ENCODE measurements around the gene NEAT1.
"Not testable (repeated sequence)": the region's sequence is repeated elsewhere in the genome, so short reads cannot be mapped to it uniquely, and the experiment has no call there.

Gene NEAT1

DNA sequence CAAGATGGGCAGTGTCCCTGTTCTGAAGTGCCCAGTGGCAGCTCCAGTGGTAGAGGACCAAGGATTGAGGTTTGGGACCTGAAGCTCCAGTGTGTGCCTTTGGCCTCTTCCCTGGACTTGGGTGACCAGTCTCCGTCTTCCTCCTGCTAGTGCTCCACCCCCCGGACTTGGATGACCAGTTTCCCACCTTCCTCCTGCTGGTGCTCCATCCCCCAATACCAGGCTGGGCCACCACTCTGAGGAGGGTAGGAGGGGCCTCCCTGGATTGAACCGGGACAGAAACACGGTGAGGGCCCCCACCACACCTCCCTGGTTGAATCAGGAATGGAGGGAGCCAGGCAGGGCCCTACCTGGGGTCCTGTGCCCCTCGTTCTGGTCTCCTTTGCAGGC is 10.9 kb upstream of the NEAT1 start:
- DNase-seq, result no peak

- DNase-seq, result no peak
These were observed 10.1 kb upstream of the NEAT1 start for GRCh38 chr11:65412271-65413076.

DNA sequence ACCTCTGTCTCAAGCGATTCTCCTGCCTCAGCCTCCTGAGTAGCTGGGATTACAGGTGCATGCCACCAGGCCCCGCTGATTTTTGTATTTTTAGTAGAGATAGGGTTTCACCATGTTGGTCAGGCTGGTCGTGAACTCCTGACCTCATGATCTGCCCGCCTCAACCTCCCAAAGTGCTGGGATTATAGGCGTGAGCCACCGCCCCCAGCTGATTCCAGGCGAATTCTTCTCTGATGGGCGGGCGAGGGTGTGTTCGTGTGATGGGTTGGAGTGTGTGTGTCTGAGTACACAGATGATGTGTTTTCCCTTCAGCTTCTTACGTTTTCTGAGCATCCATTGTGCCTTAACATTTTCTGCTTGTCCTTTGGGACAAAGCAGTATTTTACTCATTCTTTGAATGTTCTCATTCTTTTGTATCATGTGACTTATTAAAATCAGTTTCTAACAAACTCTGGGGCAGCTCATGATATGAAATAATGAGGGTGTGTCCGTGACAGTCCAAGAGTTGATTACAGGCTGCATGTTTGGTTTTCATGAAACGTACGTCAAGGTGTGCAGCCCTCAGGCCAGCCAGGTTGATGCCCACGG is 9.4 kb upstream of the NEAT1 start:
- DNase-seq, result not testable (repeated sequence)

DNA sequence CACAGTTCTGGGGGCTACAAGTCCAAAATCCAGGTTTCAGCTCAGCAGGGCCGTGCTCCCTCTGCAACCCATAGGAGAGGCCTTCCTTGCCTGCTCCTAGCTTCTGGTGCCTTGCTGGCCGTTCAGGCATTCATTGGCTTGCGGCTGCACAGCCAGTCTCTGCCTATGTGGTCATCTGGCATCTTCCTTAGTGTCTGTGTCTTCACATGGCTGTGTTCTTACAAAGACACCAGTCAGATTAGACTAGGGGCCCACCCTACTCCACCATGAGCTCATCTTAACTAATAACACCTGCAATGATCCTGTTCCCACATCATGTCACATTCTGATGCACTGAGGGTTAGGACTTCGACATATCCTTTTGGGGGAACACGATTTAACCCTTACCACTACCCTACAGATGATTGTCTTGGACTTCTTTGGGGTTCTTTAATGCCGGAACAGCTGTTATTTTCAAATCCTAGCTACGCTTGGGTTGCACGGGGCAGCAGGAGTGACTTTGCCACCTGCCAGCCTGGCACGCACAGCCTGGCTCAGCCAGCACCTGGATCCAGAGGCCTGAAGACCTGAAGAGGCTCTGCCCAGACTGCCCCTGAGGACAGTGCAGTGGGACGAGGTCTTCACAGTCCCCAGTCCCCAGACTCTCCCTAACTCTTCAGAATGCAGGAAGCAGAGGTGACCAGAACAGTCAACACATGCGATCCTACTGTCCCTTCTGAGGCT is 7.7 kb upstream of the NEAT1 start:
- DNase-seq, result no peak

DNA sequence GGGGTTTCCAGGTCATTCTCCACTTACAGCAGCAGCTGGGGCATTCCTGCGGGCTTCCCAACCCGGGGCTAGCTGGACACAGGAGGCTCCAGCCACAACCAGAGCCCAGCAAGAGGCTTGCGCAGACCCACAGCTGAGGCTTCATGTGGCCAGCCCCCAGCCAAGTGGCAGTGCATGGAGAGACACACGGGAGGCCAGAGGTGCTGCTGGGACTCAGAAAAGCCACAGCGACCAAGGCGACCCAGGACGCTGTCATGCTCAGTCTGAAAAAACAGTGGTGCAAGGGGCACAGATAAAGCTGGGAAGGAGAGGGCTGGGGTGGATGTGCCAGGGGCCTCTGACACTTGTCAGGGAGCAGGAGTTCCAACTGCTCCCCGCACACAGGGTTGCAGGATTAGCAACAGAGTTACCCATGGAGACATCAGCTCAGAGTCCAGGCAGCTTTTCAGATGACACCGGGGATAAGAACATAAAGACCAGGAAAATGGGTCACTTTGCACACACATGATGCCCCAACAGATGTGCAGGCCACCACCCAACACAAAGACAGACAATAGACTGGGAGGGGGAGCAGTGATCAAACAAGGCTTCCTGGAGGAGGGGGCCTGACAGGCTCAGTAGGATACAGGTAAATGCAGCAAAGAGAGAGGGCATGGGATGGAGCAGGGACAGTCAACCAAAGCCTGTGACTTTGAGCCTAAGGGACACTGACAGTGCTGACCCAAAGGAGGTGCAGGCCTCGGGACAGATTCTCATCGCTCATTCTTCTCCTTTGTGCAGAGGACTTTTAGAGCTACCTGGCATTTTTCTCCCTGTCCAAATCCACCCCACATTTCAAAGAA is 6.9 kb upstream of the NEAT1 start:
- no peak for DNase-seq

GRCh38 chr11:65416341-65416824 is 6.2 kb upstream of the NEAT1 start:
- DNase-seq, result peak; percentile 68 to 80

DNA sequence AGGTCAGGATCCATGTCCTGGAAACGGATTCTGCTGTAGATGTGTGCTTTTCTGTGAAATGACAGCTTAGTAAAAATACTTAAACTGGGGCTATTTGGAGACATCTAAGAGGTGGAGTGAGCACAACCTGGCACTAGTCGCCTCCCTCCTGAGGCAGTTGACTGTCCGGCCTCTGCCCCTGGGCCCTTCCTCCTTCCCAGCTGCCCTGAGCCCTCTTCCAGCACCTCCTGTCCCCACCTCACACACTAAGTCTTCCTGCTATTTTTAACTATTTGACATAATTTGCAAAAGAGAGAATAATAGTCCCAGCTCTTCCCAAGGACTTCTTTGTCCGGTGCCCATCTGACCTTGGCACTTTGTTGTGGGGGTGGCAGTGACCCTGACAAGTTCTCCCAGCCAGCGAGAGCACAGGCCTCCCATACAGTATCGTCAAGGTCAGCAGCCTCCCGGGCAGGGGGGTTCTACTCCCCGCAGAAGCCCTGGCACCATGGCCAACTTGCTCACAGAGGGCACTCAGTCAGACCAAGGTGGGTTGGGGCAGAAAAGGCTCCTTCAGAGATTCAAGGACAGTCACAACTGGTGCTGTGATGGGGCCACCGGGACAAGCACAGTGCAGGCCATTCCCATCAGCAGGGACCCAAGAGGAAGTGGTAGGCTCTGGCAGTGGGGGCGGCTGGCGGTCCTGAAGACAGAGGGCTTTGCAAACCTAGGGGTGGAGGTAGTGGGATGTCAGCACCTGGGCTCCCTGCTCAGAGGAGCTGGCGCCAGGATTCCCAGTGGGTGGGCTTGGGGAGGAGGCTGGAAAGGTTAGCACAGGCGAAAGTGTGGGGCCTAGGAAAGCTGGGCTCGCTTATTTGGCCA is 5.5 kb upstream of the NEAT1 start:
- DNase-seq, result peak in 1 of 2 donors; percentile 37

DNA sequence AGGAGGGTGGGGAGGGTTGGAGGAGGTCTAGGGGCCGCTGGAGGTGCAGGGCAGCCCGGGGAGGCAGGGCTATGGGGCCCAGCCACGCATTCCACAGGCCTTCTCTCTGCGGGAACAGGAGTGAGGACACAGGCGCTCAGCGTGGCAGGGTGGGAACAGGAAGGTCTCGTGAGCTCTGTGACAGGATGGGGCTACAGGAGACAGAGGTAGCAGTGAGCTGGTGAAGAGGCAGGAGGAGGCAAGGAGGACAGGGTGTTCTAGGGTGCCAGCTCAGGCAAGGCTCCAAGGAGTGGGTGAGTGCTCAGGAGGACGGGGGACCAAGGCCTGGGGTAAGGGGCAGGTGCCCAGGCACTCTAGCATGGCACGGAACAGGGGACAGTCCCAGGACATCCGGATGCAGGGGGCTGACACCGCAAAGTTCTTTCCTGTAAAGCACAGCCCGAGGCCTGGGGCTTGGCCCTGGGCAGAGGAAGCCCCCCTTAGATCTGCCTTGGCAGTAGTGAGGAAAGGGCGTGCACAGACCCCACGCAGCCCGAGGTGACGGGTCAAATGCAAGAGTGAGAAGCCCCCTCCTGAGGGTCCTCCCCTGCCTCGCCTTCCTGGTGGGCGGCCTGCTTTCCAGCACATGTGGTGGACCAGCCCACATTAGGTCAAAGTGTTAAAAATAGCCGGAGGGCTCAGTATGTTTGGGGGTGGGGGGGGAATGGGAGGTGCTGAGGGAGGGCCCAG is 4.7 kb upstream of the NEAT1 start:
- DNase-seq, result peak in 1 of 2 donors; percentile 15

DNA sequence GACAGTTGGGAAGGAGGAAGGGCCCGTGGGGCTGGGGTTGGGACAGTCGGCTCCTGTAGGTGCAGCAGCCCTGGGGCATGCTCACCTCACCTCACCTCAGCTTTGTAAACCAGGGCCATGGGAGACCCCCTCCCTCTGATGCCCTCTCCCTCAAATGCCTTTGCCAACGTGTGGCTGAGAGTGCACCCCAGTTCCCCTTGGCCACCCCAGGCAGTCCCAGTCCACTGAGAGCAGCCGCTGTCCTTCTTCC is 4.2 kb upstream of the NEAT1 start:
- DNase-seq, result no peak

DNA sequence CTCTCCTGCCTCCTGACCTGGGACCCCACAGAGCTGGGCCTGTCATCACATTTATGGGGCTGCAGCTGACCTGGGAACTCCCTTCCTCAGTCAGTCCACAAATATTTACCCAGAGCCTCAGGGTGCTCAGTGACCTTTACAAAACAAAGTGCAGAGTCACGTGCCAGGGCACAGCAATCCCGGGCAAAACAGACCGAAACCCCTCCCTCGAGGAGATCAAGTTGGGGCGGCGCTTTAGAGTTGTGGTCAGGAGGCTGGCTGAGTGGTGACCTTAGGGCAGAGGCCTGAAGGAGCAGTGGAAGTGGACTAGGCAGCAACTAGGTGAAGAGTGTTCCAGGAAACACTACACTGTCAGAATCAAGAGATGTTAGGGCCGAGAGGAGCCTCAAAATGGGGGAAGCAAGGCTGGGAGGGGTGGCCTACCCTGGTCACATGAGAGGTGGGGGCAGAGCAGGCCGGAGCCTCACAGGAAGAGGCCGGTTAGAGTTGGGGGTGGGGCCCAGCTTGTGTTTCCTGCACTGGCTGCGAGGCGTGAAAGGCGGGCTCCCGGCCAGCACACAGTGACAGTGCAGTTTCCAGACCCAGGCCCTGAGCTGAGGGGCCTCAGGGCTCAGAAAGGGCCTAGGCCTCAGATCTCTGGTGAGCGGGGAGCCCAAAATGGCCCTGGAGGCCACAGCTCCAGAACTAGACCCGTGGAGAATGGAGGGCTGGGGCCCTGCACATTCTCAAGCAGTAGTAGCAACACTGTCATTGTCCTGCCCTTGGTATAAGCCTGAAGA is 3.7 kb upstream of the NEAT1 start:
- DNase-seq, result peak; percentile 92 to 98

DNA sequence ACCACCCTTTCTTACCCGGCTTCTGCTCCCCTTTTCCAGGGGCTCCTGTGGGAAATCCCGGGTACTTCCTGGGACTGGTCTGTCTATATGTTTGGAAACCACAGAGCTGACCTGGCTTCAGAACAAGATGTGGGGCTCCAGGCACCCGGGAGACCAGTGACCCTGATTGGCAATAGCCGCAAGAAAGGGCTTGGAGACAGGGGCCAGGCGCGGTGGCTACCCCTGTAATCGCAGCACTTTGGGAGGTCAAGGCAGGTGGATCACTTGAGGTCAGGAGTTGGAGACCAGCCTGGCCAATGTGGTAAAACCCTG is 3.2 kb upstream of the NEAT1 start:
- DNase-seq, result no peak

GRCh38 chr11:65419772-65420481 is 2.7 kb upstream of the NEAT1 start:
- DNase-seq, result peak; percentile 41 to 85

DNA sequence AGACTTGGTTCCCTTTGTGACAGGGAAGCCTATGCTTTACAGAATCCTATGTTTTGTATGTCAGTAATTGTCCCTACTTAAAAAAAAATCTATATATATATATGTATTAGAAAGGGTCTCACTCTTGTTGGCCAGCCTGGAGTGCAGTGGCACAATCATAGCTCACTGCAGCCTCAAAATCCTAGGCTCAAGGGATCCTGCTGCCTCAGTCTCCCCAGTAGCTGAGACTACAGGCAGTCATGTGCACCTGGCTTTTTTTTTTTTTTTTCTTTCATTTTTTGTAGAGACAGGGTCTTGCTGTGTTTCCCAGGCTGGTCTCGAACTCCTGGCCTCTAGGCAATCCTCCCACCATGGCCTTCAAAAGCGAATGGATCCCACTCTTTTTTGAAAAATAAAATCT is 2.1 kb upstream of the NEAT1 start:
- no peak for DNase-seq

DNA sequence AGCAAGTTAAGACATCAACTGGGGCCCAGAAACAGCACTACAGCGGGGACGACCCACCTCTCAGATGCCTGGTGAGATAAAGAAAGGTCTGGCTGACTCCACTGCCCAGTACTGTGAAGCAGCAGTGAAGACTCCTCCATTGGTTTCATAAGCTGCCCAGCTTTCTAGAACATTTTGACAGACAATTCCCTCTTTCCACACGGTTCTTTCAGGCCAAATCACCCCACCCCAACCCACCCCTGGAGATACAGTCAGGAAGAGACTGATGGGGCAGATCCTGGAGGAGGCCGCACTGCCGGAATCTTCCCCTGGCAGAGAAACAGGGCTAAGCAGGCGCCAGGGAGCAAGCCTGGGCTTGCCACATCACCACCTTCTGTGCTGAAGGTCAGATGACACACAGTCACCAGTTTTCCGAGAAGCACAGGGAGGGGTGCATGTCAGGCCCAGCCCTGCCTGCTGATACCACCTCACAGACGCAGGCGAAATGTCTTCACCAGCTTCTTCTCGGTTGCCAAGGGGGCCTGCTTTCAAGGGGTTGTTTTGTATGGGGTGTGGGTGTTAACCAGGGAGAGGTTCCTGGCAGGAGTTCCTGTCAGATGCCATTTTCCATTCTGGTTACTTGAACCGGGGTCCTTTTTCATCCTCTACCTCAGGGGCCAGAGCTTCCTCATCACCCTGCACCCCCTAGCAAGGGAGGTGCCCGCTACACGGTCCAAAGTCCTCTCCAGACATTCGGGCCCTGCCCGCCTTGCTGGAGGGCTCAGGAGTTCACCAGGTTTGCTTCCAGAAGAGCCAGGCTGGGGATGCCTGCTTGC is 1.4 kb upstream of the NEAT1 start:
- peak; percentile 91 to 94 for DNase-seq

- peak; percentile 79 to 98 for DNase-seq
These were observed 585 bp upstream of the NEAT1 start for GRCh38 chr11:65421794-65422632.

DNA sequence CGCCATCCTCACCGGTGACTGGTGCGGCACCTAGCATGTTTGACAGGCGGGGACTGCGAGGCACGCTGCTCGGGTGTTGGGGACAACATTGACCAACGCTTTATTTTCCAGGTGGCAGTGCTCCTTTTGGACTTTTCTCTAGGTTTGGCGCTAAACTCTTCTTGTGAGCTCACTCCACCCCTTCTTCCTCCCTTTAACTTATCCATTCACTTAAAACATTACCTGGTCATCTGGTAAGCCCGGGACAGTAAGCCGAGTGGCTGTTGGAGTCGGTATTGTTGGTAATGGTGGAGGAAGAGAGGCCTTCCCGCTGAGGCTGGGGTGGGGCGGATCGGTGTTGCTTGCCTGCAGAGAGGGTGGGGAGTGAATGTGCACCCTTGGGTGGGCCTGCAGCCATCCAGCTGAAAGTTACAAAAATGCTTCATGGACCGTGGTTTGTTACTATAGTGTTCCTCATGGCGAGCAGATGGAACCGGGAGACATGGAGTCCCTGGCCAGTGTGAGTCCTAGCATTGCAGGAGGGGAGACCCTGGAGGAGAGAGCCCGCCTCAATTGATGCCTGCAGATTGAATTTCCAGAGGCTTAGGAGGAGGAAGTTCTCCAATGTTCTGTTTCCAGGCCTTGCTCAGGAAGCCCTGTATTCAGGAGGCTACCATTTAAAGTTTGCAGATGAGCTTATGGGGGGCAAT is 1.1 kb downstream of the NEAT1 start:
- DNase-seq, result peak in 1 of 2 donors; percentile 56

Measured in bone marrow (tissue), 2 donors.